A549 (cell line): ENCODE data around the gene CHRNB1.

ENCODE experiments used
- CBX8 ChIP-seq: fragments of 200-600 bp; sonication (generic); IDR thresholded peaks from 2 replicates; pipeline ENCODE4 v1.6.1; 2016
- JUNB ChIP-seq: fragments of >200 bp; sonication (Bioruptor Twin); formaldehyde crosslinking; IDR thresholded peaks from 2 replicates; pipeline ENCODE4 v1.6.1; 2016
- POLR2A ChIP-seq: IDR thresholded peaks from 2 replicates; pipeline ENCODE4 v1.6.1; 2012; ENCODE audit warnings: mild to moderate bottlenecking, low read length
- RAD21 ChIP-seq, 2 experiments: fragments of >200 bp in 1 of 2; sonication (Bioruptor Twin) in 1 of 2; formaldehyde crosslinking in 1 of 2; IDR thresholded peaks in 1 of 2; conservative IDR thresholded peaks in 1 of 2; 2 replicates in 1 of 2; 3 replicates in 1 of 2; pipeline ENCODE4 v1.6.1; 2012 to 2018; ENCODE audit warnings: inconsistent platforms in 1 of 2
- SREBF2 ChIP-seq: fragments of 450-650 bp; IDR thresholded peaks from 2 replicates; pipeline ENCODE4 v1.6.1; 2014; ENCODE audit warnings: mild to moderate bottlenecking, moderate library complexity
- ZNF302 ChIP-seq: fragments of 250-450 bp; sonication (Bioruptor Pico); IDR thresholded peaks from 2 replicates; pipeline ENCODE4 v1.9.0; 2021; ENCODE audit warnings: inconsistent platforms, mild to moderate bottlenecking, moderate library complexity
- TF ChIP-seq, protein P1 (sequence below): fragments of >200 bp; sonication (Bioruptor Twin); formaldehyde crosslinking; IDR thresholded peaks from 3 replicates; pipeline ENCODE4 v1.5.1; 2016
- TF ChIP-seq, protein P2 (sequence below): IDR thresholded peaks from 2 replicates; pipeline ENCODE4 v1.6.1; 2012

DNA sequence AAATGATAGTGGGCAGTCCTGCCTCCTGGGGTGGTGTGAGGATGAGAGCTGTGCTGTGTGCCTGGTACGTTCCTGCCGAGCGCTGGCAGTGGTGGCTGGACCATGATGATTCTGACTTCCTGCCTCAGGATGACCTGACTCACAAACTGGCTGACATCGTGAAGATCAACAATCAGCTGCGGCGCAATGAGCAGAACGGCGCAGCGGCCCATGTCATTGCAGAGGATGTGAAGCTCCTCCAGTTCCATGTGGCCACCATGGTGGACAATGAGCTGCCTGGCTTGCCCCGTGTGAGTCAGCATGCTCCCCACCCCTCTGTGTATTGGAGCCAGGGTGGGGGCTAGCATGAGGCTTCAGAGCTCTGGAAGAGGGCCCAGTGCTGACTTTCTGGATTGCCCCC lies 52.4 kb downstream of the CHRNB1 start:
- TF ChIP-seq, protein P1, sequence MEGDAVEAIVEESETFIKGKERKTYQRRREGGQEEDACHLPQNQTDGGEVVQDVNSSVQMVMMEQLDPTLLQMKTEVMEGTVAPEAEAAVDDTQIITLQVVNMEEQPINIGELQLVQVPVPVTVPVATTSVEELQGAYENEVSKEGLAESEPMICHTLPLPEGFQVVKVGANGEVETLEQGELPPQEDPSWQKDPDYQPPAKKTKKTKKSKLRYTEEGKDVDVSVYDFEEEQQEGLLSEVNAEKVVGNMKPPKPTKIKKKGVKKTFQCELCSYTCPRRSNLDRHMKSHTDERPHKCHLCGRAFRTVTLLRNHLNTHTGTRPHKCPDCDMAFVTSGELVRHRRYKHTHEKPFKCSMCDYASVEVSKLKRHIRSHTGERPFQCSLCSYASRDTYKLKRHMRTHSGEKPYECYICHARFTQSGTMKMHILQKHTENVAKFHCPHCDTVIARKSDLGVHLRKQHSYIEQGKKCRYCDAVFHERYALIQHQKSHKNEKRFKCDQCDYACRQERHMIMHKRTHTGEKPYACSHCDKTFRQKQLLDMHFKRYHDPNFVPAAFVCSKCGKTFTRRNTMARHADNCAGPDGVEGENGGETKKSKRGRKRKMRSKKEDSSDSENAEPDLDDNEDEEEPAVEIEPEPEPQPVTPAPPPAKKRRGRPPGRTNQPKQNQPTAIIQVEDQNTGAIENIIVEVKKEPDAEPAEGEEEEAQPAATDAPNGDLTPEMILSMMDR = no peak
- TF ChIP-seq POLR2A (no peak), ZNF302 (CRISPR knock-in tag) (no peak), CBX8 (no peak), SREBF2 (no peak), JUNB (no peak), RAD21 (conservative IDR thresholded peaks at IDR 0.05 in 1 of 2, IDR thresholded peaks at IDR 0.05 in 1 of 2) (no peak)
- TF ChIP-seq, protein P2, sequence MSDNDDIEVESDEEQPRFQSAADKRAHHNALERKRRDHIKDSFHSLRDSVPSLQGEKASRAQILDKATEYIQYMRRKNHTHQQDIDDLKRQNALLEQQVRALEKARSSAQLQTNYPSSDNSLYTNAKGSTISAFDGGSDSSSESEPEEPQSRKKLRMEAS = no peak
